NCI-H1048 (cell line): ENCODE results near the gene SENP1.

Source experiments
- DNase-seq: peaks from one replicate; lab custom pipeline; 2025; lab: John Stamatoyannopoulos, UW

The SENP1 gene

GRCh38 chr12:48017921-48018617, 87.8 kb downstream of the SENP1 start:
- DNase-seq: no peak

GRCh38 chr12:48017496-48017895, 88.4 kb downstream of the SENP1 start:
- DNase-seq: no peak

- DNase-seq: no peak
Observed at GRCh38 chr12:48016373-48017020, 89.4 kb downstream of the SENP1 start.

- no peak for DNase-seq
Observed at GRCh38 chr12:48015954-48016353, 89.9 kb downstream of the SENP1 start.

GRCh38 chr12:48015129-48015528, 90.8 kb downstream of the SENP1 start:
- DNase-seq: no peak

- no peak for DNase-seq
Observed at GRCh38 chr12:48013287-48013686, 92.6 kb downstream of the SENP1 start.

- no peak for DNase-seq
Observed at GRCh38 chr12:48012070-48012469, 93.8 kb downstream of the SENP1 start.

GRCh38 chr12:48010366-48010970, 95.4 kb downstream of the SENP1 start:
- DNase-seq: no peak

- no peak for DNase-seq
Observed at GRCh38 chr12:48009471-48009870, 96.4 kb downstream of the SENP1 start.

GRCh38 chr12:48008950-48009349, 96.9 kb downstream of the SENP1 start:
- DNase-seq: no peak

- DNase-seq: no peak
Observed at GRCh38 chr12:48008349-48008748, 97.5 kb downstream of the SENP1 start.

- no peak for DNase-seq
Observed at GRCh38 chr12:48007206-48007605, 98.7 kb downstream of the SENP1 start.

GRCh38 chr12:48005750-48006021, 100.2 kb downstream of the SENP1 start:
- DNase-seq: no peak

- no peak for DNase-seq
Observed at GRCh38 chr12:48005001-48005749, 100.7 kb downstream of the SENP1 start.

- DNase-seq: no peak
Observed at GRCh38 chr12:48004053-48004941, 101.6 kb downstream of the SENP1 start, which contains the start of gene COL2A1. Gene COL2A1, minus strand, starts transcription at chr12:48004476. Its CDS starts 155 bp downstream, at chr12:48004321.

GRCh38 chr12:48003226-48004052, 102.4 kb downstream of the SENP1 start:
- no peak for DNase-seq

GRCh38 chr12:48002773-48003218, 103.1 kb downstream of the SENP1 start:
- DNase-seq: no peak

- no peak for DNase-seq
Observed at GRCh38 chr12:48002414-48002730, 103.5 kb downstream of the SENP1 start.

GRCh38 chr12:48001505-48002413, 104.1 kb downstream of the SENP1 start:
- peak; percentile 49 for DNase-seq
